Large intestine (tissue), 3 donors: ENCODE results near the gene COL2A1. TPM values are rescaled to one million over a fixed set of nuclear protein-coding genes. Genes with fewer than 3 reads are reported as not detected.
A peak's percentile ranks its signal among the peaks of the same experiment; 100 is the strongest.
"Not testable (repeated sequence)": the region's sequence is repeated elsewhere in the genome, so short reads cannot be mapped to it uniquely, and the experiment has no call there.

Experiments used
- DNase-seq, 2 donors: peaks; one replicate each; pipeline versions ENCODE4 v3.0.0 to v3.0.0-alpha.2; 2013
- H3K27ac ChIP-seq: one replicate; pipeline ENCODE4 v1.5.1; 2013; ENCODE audit warnings: low read length
- H3K27me3 ChIP-seq: 2 replicates; pipeline ENCODE4 v1.6.1; 2013; ENCODE audit warnings: low read length; ENCODE audit not compliant: control insufficient read depth, insufficient read depth
- H3K36me3 ChIP-seq: 2 replicates; pipeline ENCODE4 v1.6.1; 2013; ENCODE audit warnings: low read length; ENCODE audit not compliant: control insufficient read depth, insufficient read depth
- H3K4me1 ChIP-seq: one replicate; pipeline ENCODE4 v1.6.1; 2013; ENCODE audit warnings: low read length; ENCODE audit not compliant: control insufficient read depth, insufficient read depth
- H3K4me3 ChIP-seq: one replicate; pipeline ENCODE4 v1.5.1; 2013; ENCODE audit warnings: low read length
- H3K9me3 ChIP-seq: one replicate; pipeline ENCODE4 v1.6.1; 2013; ENCODE audit warnings: mild to moderate bottlenecking, low read depth, low read length, moderate library complexity; ENCODE audit not compliant: control insufficient read depth
- WGBS: methylation state at CpG from one replicate; pipeline ENCODE4 v1.1.5; 2013; ENCODE audit warnings: low lambda C conversion rate; ENCODE audit not compliant: insufficient coverage; 5-methylcytosine and 5-hydroxymethylcytosine counted together
- polyA plus RNA-seq: library from polyadenylated mRNA; unstranded; fragments of 120-200 nt; gene quantifications from one replicate; pipeline ENCODE4 v1.2.1, GENCODE V29; 2013

Gene COL2A1
- polyA plus RNA-seq, 1 donor: 9.0 TPM

- peaks cover 22% of the 10 kb centered on the region for H3K4me1 ChIP-seq
- peak within 1 kb of the TSS; percentile 98 for H3K4me3 ChIP-seq
- peaks cover 27% of the 10 kb centered on the region for H3K36me3 ChIP-seq
- WGBS: no CpG with 5 or more reads among the region's 59 CpGs
- DNase-seq: peak; percentile 94 to 97
- no peaks in the 10 kb centered on the region for H3K9me3 ChIP-seq
- H3K27ac ChIP-seq: peak within 1 kb of the TSS; percentile 56
- H3K27me3 ChIP-seq: no peaks in the 10 kb centered on the region
These were observed 40.8 kb downstream of the COL2A1 start, which contains the start of gene TMEM106C for GRCh38 chr12:47963340-47964040. Gene TMEM106C, plus strand, starts transcription at chr12:47963596. Its CDS starts 641 bp downstream, at chr12:47964237.

DNA sequence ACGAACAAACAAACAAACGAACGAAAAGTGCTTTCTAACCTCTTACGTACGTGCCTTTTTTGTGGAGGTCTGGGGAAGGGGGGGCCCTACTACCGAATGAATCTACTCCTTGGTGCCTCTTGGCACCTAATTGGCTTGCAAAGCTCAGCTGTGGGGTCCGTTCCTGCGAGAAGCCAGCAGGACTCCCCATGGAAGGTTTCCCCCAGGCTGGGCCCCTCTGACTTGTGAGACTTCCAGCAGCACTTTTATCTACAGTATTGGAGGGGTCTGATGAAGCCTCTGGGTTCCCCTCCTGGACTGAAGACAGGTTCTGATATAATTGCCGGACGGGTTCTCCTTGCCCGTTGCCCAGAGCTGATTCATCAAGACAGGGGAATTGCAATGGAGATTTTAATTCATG, 42.1 kb downstream of the COL2A1 start:
- H3K27ac ChIP-seq: no peak overlapping the region
- H3K36me3 ChIP-seq: peaks cover 15% of the 10 kb centered on the region
- peaks cover 22% of the 10 kb centered on the region for H3K4me1 ChIP-seq
- WGBS: 92% methylated on average over 5 of the region's 11 CpGs
- no peak for DNase-seq
- peaks cover 8% of the 10 kb centered on the region for H3K9me3 ChIP-seq
- H3K27me3 ChIP-seq: no peaks in the 10 kb centered on the region
- H3K4me3 ChIP-seq: no peak overlapping the region

DNA sequence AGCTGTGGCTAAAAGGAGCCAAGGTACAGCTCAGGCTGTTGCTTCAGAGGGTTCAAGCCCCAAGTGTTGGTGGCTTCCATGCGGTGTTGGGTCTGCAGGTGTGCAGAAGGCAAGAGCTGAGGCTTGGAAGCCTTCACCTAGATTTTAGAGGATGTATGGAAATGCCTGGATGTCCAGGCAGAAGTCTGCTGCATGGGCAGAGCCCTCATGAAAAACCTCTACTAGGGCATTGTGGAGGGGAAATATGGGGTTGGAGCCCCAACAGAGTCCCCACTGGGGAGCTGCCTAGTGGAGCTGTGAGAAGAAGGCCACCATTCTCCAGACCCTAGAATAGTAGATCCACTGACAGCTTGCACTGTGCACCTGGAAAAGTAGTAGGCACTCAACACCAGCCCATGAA, 46.6 kb downstream of the COL2A1 start:
- WGBS: no CpG with 5 or more reads among the region's 1 CpG

GRCh38 chr12:47955059-47955458, 49.2 kb downstream of the COL2A1 start:
- Histone ChIP-seq H3K27ac (no peak overlapping the region), H3K9me3 (peaks cover 8% of the 10 kb centered on the region), H3K4me1 (peaks cover 17% of the 10 kb centered on the region), H3K27me3 (peaks cover 2% of the 10 kb centered on the region), H3K4me3 (no peak overlapping the region), H3K36me3 (no peaks in the 10 kb centered on the region)
- WGBS: no CpG with 5 or more reads among the region's 3 CpGs
- no peak for DNase-seq

More for the DNA sequence above, 46.6 kb downstream of the COL2A1 start:
- not testable (repeated sequence) for DNase-seq, H3K27ac ChIP-seq, H3K9me3 ChIP-seq, H3K4me3 ChIP-seq, H3K36me3 ChIP-seq, H3K27me3 ChIP-seq
- H3K4me1 ChIP-seq: peaks cover 17% of the 10 kb centered on the region

- peaks cover 2% of the 10 kb centered on the region for H3K27me3 ChIP-seq
- peaks cover 20% of the 10 kb centered on the region for H3K4me1 ChIP-seq
- no peak overlapping the region for H3K4me3 ChIP-seq
- no peaks in the 10 kb centered on the region for H3K36me3 ChIP-seq
- DNase-seq: peak; percentile 51 to 77
- H3K27ac ChIP-seq: no peak overlapping the region
- no CpG with 5 or more reads among the region's 4 CpGs for WGBS
- H3K9me3 ChIP-seq: peaks cover 8% of the 10 kb centered on the region
These were observed 49.7 kb downstream of the COL2A1 start for GRCh38 chr12:47954467-47955045.

DNA sequence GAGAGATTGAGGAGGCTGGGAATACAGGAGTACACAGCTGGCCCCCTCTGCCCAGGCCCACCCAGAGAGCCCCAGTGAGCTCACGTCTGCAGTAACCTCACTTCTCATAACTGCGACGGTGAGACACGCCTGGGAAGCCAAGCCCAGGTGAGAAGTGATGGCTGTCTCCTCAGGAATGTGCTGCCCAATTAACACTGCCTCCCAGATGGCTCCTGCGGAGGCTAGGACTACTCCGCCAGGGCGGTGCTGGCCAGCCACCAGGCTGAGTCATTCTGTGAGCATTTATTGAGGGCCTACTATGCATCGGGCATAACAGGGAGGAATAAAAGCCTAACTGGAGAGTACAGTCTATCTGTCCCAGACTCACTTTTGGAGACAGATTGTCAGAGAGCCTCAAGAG, 50.2 kb downstream of the COL2A1 start:
- Histone ChIP-seq H3K27ac (no peak overlapping the region), H3K27me3 (peaks cover 2% of the 10 kb centered on the region), H3K36me3 (no peaks in the 10 kb centered on the region), H3K9me3 (peaks cover 8% of the 10 kb centered on the region), H3K4me1 (peaks cover 21% of the 10 kb centered on the region), H3K4me3 (no peak overlapping the region)
- no peak for DNase-seq
- no CpG with 5 or more reads among the region's 8 CpGs for WGBS

GRCh38 chr12:47950856-47951468, 53.3 kb downstream of the COL2A1 start:
- WGBS: no CpG with 5 or more reads among the region's 8 CpGs
- DNase-seq: no peak

DNA sequence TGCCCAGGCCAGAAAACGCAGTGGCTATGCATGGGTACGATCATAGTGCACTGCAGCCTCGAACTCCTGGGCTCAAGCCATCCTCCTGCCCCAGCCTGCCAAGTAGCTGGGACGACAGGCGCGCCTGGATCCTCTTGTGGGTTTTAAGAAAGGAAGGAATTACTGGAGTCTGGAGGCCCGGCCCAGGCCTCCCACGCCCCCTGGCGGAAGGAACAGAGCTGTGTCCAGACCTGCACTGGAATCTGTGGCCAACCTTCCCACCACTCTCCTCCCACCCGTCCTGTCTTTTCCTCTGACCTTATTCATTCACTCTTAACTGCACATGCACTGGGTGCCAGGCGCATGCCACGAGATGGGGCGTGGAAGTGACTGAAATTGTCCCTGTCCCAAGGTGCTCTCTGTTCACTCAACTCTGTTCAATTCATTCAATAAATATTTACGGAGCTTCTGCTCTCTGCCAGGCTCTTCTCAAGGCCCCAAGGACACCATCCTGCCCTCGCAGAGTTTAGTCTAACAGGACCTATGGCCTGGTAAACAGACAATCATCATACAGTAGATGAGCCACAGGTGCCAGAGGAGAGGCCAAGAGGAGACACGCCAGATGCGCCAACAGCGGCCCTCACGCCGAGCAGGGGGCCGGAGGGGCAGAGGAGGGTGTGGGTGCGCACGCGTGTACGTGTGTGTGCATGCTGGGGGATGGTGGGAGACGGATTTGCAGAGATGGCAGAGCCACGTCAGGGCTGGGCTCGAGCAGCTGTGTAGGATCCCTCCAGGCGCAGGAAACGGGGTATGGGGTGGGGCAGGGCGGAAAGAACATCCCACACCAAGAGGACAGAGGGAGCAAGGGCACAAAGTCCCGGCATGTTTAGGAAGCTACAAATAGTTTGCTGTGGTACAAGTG, 54.6 kb downstream of the COL2A1 start:
- Histone ChIP-seq H3K36me3 (no peaks in the 10 kb centered on the region), H3K9me3 (no peaks in the 10 kb centered on the region), H3K4me1 (peaks cover 15% of the 10 kb centered on the region), H3K27ac (no peak overlapping the region), H3K4me3 (no peak overlapping the region), H3K27me3 (peaks cover 2% of the 10 kb centered on the region)
- peak; percentile 64 to 76 for DNase-seq
- no CpG with 5 or more reads among the region's 32 CpGs for WGBS

More at GRCh38 chr12:47950856-47951468, 53.3 kb downstream of the COL2A1 start:
- H3K27ac ChIP-seq: no peak overlapping the region
- H3K4me3 ChIP-seq: no peak overlapping the region
- H3K36me3 ChIP-seq: no peaks in the 10 kb centered on the region
- no peaks in the 10 kb centered on the region for H3K9me3 ChIP-seq
- peaks cover 2% of the 10 kb centered on the region for H3K27me3 ChIP-seq
- H3K4me1 ChIP-seq: peaks cover 21% of the 10 kb centered on the region

DNA sequence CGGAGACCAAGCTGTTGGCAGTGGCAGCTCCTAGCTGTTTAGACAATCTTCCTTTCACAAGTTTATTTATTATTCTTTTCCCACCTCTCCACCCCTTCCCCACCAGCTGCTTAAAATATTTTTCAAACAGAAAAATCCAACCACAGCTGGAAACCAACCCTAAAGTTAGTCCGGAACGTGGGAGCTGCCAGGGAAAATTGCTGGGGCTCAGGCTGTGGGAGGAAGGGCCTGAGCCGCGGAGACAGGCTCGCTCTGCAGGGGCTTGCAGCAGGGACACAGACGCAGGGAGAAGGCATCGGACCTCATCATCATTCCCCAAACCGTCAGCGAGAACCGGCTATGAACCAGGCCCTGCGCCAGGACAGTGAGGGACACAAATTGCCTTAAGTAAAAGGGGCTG, 56.9 kb downstream of the COL2A1 start:
- H3K4me1 ChIP-seq: peaks cover 19% of the 10 kb centered on the region
- H3K27ac ChIP-seq: no peak overlapping the region
- H3K36me3 ChIP-seq: no peaks in the 10 kb centered on the region
- H3K9me3 ChIP-seq: no peaks in the 10 kb centered on the region
- no CpG with 5 or more reads among the region's 12 CpGs for WGBS
- DNase-seq: no peak
- peaks cover 2% of the 10 kb centered on the region for H3K27me3 ChIP-seq
- no peak overlapping the region for H3K4me3 ChIP-seq
